Measurements from ENCODE around the gene SURF4. TPM values are rescaled to one million over a fixed set of nuclear protein-coding genes. Genes with fewer than 3 reads are reported as not detected.

The SURF4 gene
- total and polyA plus RNA-seq, 2 donors (not counting 1 experiment from before 2014, with no cell fraction given), result 34.7 to 43.8 TPM

DNA sequence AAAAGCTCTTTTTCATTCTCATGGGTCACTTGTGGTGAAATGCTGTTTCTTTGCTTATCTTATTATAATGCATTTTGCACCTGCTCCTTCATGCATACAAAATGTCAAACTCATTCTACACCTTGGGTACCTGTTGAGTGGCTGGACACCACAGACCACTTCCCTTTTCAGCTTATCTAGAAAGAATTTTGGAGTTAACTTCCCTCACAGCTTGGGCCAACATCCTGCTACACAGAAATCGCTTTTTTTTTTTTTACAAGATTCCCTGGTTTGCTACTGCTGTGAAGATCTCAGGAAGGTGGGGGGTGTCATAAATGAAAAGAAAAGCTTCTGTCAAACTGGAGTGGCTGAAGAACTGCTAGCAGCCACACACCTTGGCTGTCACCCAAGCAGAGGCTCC is 39.3 kb upstream of the SURF4 start:
- H3K27me3 ChIP-seq (replicated peaks in 1 of 4; ENCODE audit: control extremely low read depth in 1 of 4, control insufficient read depth in 3 of 4, insufficient read depth in 4 of 4, low read length in 3 of 4), result no peaks in the 10 kb centered on the region
- no CpG with 5 or more reads among the region's 1 CpG for WGBS (ENCODE audit: insufficient coverage)
- H3K79me2 ChIP-seq (ENCODE audit: control insufficient read depth, insufficient read depth, low read length), result peaks cover 48% of the 10 kb centered on the region
- H3K4me3 ChIP-seq (ENCODE audit: control extremely low read depth in 1 of 5, extremely low read depth in 1 of 5, insufficient read depth in 1 of 5, low read depth in 2 of 5, low read length in 4 of 5), result no peak overlapping the region
- Mint-ChIP-seq H3K9me3 (ENCODE audit: insufficient read depth) (peaks cover 4% of the 10 kb centered on the region), H3K4me3 (peak overlapping the region; percentile 39), H3K27ac (no peak overlapping the region), H3K4me1 (peaks cover 52% of the 10 kb centered on the region), H3K27me3 (no peaks in the 10 kb centered on the region)
- intact Hi-C loops (cut with micrococcal nuclease), result loop anchor here (5.0 kb wide), 1 partner anchor 383 kb away; the partner anchor contains the start of gene GTF3C5
- peaks cover 63% of the 10 kb centered on the region for H4K20me1 ChIP-seq (ENCODE audit: control insufficient read depth, insufficient read depth, low read length, poor library complexity, severe bottlenecking)
- ChIA-PET POLR2A (no interaction called here), CTCF (interaction anchor here (1.8 kb wide), 1 partner anchor 71 kb away, joined by 5 read pairs; no protein-coding TSS in a partner anchor)
- no peak overlapping the region for H3K4me2 ChIP-seq (replicated peaks; ENCODE audit: low read depth, low read length, poor library complexity, severe bottlenecking)
- H2AFZ ChIP-seq (ENCODE audit: insufficient read depth, low read depth, low read length, poor library complexity, severe bottlenecking), result no peak overlapping the region
- no peak overlapping the region for H3K27ac ChIP-seq (ENCODE audit: low read length in 2 of 2)
- TF ChIP-seq, protein P1, sequence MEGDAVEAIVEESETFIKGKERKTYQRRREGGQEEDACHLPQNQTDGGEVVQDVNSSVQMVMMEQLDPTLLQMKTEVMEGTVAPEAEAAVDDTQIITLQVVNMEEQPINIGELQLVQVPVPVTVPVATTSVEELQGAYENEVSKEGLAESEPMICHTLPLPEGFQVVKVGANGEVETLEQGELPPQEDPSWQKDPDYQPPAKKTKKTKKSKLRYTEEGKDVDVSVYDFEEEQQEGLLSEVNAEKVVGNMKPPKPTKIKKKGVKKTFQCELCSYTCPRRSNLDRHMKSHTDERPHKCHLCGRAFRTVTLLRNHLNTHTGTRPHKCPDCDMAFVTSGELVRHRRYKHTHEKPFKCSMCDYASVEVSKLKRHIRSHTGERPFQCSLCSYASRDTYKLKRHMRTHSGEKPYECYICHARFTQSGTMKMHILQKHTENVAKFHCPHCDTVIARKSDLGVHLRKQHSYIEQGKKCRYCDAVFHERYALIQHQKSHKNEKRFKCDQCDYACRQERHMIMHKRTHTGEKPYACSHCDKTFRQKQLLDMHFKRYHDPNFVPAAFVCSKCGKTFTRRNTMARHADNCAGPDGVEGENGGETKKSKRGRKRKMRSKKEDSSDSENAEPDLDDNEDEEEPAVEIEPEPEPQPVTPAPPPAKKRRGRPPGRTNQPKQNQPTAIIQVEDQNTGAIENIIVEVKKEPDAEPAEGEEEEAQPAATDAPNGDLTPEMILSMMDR (IDR thresholded peaks at IDR 0.05), result no peak
- no peak for TF ChIP-seq EZH2 (IDR thresholded peaks at IDR 0.05; ENCODE audit: borderline replicate concordance, insufficient read depth, low read depth, low read length, poor library complexity, severe bottlenecking)
- no peak for DNase-seq
- peaks cover 17 to 44% of the 10 kb centered on the region in 2 donors for H3K4me1 ChIP-seq (ENCODE audit: control insufficient read depth in 2 of 2, insufficient read depth in 2 of 2, low read length in 2 of 2)
- H3K9ac ChIP-seq (ENCODE audit: low read length), result no peak overlapping the region
- peaks cover 0 to 4% (median 0%) of the 10 kb centered on the region in 3 donors for H3K9me3 ChIP-seq (ENCODE audit: control extremely low read depth in 1 of 3, control insufficient read depth in 2 of 3, insufficient read depth in 1 of 3, low read length in 2 of 3)
- peaks cover 10 to 46% of the 10 kb centered on the region in 2 experiments for H3K36me3 ChIP-seq (replicated peaks in 1 of 2; ENCODE audit: control extremely low read depth in 1 of 2, control insufficient read depth in 1 of 2, extremely low read depth in 1 of 2, insufficient read depth in 2 of 2, low read length in 1 of 2)
- no peak for ATAC-seq (ENCODE audit: low read depth)

- Histone ChIP-seq H3K4me2 (replicated peaks; ENCODE audit: low read depth, low read length, poor library complexity, severe bottlenecking) (no peak overlapping the region), H3K4me1 (ENCODE audit: control insufficient read depth in 2 of 2, insufficient read depth in 2 of 2, low read length in 2 of 2) (peaks cover 0 to 2% of the 10 kb centered on the region in 2 donors), H3K27ac (ENCODE audit: low read length in 2 of 2) (no peak overlapping the region), H3K36me3 (replicated peaks in 1 of 2; ENCODE audit: control extremely low read depth in 1 of 2, control insufficient read depth in 1 of 2, extremely low read depth in 1 of 2, insufficient read depth in 2 of 2, low read length in 1 of 2) (peaks cover 4 to 69% of the 10 kb centered on the region in 2 experiments), H3K4me3 (ENCODE audit: control extremely low read depth in 1 of 5, extremely low read depth in 1 of 5, insufficient read depth in 1 of 5, low read depth in 2 of 5, low read length in 4 of 5) (no peak overlapping the region), H3K9ac (ENCODE audit: low read length) (no peak overlapping the region), H3K79me2 (ENCODE audit: control insufficient read depth, insufficient read depth, low read length) (peaks cover 14% of the 10 kb centered on the region), H3K9me3 (ENCODE audit: control extremely low read depth in 1 of 3, control insufficient read depth in 2 of 3, insufficient read depth in 1 of 3, low read length in 2 of 3) (no peaks in the 10 kb centered on the region), H3K27me3 (replicated peaks in 1 of 4; ENCODE audit: control extremely low read depth in 1 of 4, control insufficient read depth in 3 of 4, insufficient read depth in 4 of 4, low read length in 3 of 4) (no peaks in the 10 kb centered on the region), H4K20me1 (ENCODE audit: control insufficient read depth, insufficient read depth, low read length, poor library complexity, severe bottlenecking) (peaks cover 61% of the 10 kb centered on the region), H2AFZ (ENCODE audit: insufficient read depth, low read depth, low read length, poor library complexity, severe bottlenecking) (no peak overlapping the region)
- Mint-ChIP-seq H3K9me3 (ENCODE audit: insufficient read depth) (no peaks in the 10 kb centered on the region), H3K27ac (no peak overlapping the region), H3K27me3 (no peaks in the 10 kb centered on the region), H3K4me3 (no peak overlapping the region), H3K4me1 (peaks cover 2% of the 10 kb centered on the region)
- ATAC-seq (ENCODE audit: low read depth), result no peak
- WGBS (ENCODE audit: insufficient coverage), result no CpG with 5 or more reads among the region's 1 CpG
- CTCF ChIA-PET, result interaction anchor here (1.2 kb wide), 1 partner anchor 79 kb away, joined by 6 read pairs; no protein-coding TSS in a partner anchor
- no peak for DNase-seq
- TF ChIP-seq, protein P1 (IDR thresholded peaks at IDR 0.05), result no peak
- TF ChIP-seq EZH2 (IDR thresholded peaks at IDR 0.05; ENCODE audit: borderline replicate concordance, insufficient read depth, low read depth, low read length, poor library complexity, severe bottlenecking), result no peak
- POLR2A ChIA-PET, result interaction anchor here (0.7 kb wide), 1 partner anchor 10 kb away, joined by 6 read pairs; the partner anchor contains the start of gene REXO4
- intact Hi-C loops (cut with micrococcal nuclease), result no loop called here
These were observed 32.2 kb upstream of the SURF4 start for GRCh38 chr9:133408042-133408441.
